ENCODE measurements around the gene ZNF497.

- no peak for TF ChIP-seq CTCF (conservative IDR thresholded peaks at IDR 0.05; ENCODE audit: low read depth, low read length)
- TF ChIP-seq EZH2 (IDR thresholded peaks at IDR 0.05; ENCODE audit: borderline replicate concordance, low read depth, low read length, poor library complexity, severe bottlenecking): no peak
These were observed 6.2 kb upstream of the ZNF497 start for GRCh38 chr19:58368561-58369360.
